HL-60 (cell line): ENCODE measurements around the gene IPPK.

Experiments
- GABPA ChIP-seq: IDR thresholded peaks from 2 replicates; pipeline ENCODE4 v1.6.1; 2012; ENCODE audit warnings: low read depth
- POLR2AphosphoS5 ChIP-seq: IDR thresholded peaks from 2 replicates; pipeline ENCODE4 v1.6.1; 2012; ENCODE audit warnings: low read depth
- SPI1 ChIP-seq: IDR thresholded peaks from 2 replicates; pipeline ENCODE4 v1.6.1; 2012; ENCODE audit warnings: low read depth, mild to moderate bottlenecking, borderline replicate concordance
- TF ChIP-seq, protein P1 (sequence below): IDR thresholded peaks from one replicate; pipeline ENCODE4 v1.5.1; 2011; ENCODE audit warnings: low read length, control low read depth, inconsistent platforms; ENCODE audit not compliant: insufficient read depth
- TF ChIP-seq, protein P2 (sequence below): IDR thresholded peaks from 2 replicates; pipeline ENCODE4 v1.6.1; 2012; ENCODE audit warnings: low read depth; ENCODE audit not compliant: insufficient replicate concordance

DNA sequence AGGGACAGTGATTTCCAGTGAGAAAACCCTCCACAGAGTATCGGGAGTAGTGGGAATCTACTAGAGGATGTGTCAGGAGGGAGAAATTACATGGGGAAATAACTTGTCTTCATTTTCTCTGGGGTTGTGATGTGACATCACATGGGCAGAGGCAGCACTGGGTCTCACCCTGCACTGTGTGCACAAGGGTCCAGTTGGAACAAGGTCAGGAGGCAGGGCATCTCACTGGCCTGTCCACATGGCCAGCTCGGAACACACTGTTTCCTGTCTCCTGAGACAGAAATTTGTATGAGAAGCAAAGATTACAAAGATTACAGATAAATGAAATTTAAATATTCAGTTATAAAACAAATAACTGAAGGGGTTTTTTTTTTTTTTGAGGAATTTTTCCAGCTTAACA lies 71.5 kb downstream of the IPPK start:
- TF ChIP-seq, protein P1, sequence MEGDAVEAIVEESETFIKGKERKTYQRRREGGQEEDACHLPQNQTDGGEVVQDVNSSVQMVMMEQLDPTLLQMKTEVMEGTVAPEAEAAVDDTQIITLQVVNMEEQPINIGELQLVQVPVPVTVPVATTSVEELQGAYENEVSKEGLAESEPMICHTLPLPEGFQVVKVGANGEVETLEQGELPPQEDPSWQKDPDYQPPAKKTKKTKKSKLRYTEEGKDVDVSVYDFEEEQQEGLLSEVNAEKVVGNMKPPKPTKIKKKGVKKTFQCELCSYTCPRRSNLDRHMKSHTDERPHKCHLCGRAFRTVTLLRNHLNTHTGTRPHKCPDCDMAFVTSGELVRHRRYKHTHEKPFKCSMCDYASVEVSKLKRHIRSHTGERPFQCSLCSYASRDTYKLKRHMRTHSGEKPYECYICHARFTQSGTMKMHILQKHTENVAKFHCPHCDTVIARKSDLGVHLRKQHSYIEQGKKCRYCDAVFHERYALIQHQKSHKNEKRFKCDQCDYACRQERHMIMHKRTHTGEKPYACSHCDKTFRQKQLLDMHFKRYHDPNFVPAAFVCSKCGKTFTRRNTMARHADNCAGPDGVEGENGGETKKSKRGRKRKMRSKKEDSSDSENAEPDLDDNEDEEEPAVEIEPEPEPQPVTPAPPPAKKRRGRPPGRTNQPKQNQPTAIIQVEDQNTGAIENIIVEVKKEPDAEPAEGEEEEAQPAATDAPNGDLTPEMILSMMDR: no peak
- TF ChIP-seq POLR2AphosphoS5 (no peak), GABPA (no peak), SPI1 (no peak)
- TF ChIP-seq, protein P2, sequence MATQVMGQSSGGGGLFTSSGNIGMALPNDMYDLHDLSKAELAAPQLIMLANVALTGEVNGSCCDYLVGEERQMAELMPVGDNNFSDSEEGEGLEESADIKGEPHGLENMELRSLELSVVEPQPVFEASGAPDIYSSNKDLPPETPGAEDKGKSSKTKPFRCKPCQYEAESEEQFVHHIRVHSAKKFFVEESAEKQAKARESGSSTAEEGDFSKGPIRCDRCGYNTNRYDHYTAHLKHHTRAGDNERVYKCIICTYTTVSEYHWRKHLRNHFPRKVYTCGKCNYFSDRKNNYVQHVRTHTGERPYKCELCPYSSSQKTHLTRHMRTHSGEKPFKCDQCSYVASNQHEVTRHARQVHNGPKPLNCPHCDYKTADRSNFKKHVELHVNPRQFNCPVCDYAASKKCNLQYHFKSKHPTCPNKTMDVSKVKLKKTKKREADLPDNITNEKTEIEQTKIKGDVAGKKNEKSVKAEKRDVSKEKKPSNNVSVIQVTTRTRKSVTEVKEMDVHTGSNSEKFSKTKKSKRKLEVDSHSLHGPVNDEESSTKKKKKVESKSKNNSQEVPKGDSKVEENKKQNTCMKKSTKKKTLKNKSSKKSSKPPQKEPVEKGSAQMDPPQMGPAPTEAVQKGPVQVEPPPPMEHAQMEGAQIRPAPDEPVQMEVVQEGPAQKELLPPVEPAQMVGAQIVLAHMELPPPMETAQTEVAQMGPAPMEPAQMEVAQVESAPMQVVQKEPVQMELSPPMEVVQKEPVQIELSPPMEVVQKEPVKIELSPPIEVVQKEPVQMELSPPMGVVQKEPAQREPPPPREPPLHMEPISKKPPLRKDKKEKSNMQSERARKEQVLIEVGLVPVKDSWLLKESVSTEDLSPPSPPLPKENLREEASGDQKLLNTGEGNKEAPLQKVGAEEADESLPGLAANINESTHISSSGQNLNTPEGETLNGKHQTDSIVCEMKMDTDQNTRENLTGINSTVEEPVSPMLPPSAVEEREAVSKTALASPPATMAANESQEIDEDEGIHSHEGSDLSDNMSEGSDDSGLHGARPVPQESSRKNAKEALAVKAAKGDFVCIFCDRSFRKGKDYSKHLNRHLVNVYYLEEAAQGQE: no peak
